Measurements from ENCODE around the gene REEP2. TPM values are rescaled to one million over a fixed set of nuclear protein-coding genes. Genes with fewer than 3 reads are reported as not detected.

Gene REEP2
- total and polyA plus RNA-seq, 4 donors = 0.29 to 1.1 (median 0.91) TPM

DNA sequence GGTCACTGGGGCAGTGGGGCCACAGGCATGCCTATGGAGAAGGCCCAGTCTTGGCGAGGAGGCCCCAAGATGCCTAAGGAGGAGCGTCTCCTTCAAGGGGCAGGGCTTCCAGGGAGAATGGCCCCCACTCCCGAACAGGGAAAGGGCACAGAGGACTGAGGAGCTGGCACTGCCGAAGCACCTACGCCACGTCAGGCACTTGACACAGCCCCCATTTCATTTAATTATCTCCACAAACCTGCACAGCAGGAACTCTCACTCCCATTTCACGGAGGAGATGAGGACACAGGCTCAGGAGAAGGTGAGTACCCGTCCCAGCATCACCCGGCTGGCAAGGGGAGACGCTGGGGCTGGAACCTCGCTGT is 52.4 kb downstream of the REEP2 start:
- Histone ChIP-seq H3K4me3 (no peak overlapping the region), H3K9me3 (ENCODE audit: control insufficient read depth in 4 of 4, insufficient read depth in 3 of 4, low read length in 3 of 4) (no peaks in the 10 kb centered on the region), H3K4me1 (ENCODE audit: control insufficient read depth in 5 of 5, insufficient read depth in 5 of 5, low read length in 5 of 5) (peaks cover 0 to 34% (median 12%) of the 10 kb centered on the region in 5 donors), H3K27me3 (ENCODE audit: control insufficient read depth in 3 of 3, insufficient read depth in 3 of 3, low read length in 2 of 3) (peaks cover 0 to 9% (median 3%) of the 10 kb centered on the region in 3 donors), H3K9ac (ENCODE audit: insufficient read depth in 1 of 2, low read length in 2 of 2) (no peak overlapping the region), H3K36me3 (ENCODE audit: control insufficient read depth in 4 of 4, insufficient read depth in 4 of 4, low read length in 4 of 4) (no peaks in the 10 kb centered on the region), H3K27ac (ENCODE audit: low read depth in 1 of 2, low read length in 1 of 2) (no peak overlapping the region)
- DNase-seq (no peak), ATAC-seq (ENCODE audit: insufficient read depth, low FRiP score) (no peak)
- TF ChIP-seq, protein P1, sequence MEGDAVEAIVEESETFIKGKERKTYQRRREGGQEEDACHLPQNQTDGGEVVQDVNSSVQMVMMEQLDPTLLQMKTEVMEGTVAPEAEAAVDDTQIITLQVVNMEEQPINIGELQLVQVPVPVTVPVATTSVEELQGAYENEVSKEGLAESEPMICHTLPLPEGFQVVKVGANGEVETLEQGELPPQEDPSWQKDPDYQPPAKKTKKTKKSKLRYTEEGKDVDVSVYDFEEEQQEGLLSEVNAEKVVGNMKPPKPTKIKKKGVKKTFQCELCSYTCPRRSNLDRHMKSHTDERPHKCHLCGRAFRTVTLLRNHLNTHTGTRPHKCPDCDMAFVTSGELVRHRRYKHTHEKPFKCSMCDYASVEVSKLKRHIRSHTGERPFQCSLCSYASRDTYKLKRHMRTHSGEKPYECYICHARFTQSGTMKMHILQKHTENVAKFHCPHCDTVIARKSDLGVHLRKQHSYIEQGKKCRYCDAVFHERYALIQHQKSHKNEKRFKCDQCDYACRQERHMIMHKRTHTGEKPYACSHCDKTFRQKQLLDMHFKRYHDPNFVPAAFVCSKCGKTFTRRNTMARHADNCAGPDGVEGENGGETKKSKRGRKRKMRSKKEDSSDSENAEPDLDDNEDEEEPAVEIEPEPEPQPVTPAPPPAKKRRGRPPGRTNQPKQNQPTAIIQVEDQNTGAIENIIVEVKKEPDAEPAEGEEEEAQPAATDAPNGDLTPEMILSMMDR (IDR thresholded peaks at IDR 0.05; ENCODE audit: control extremely low read depth, extremely low read depth) = no peak
- WGBS, 2 donors = 52% methylated on average over 11 of the region's 11 CpGs

GRCh38 chr5:138491669-138492559 is 53.1 kb downstream of the REEP2 start:
- no peaks in the 10 kb centered on the region for H3K9me3 ChIP-seq (ENCODE audit: control insufficient read depth in 4 of 4, insufficient read depth in 3 of 4, low read length in 3 of 4)
- peak; percentile 95 to 97 (median 95) for DNase-seq
- H3K27me3 ChIP-seq (ENCODE audit: control insufficient read depth in 3 of 3, insufficient read depth in 3 of 3, low read length in 2 of 3) = peaks cover 0 to 9% (median 3%) of the 10 kb centered on the region in 3 donors
- H3K9ac ChIP-seq (ENCODE audit: insufficient read depth in 1 of 2, low read length in 2 of 2) = peak overlapping the region in 1 of 2 donors; percentile 61
- H3K4me3 ChIP-seq = peak overlapping the region; percentile 29
- 2 to 3% methylated on average over 67 to 93 of the region's 93 CpGs for WGBS, 2 donors
- ATAC-seq (ENCODE audit: insufficient read depth, low FRiP score) = peak; percentile 99
- H3K4me1 ChIP-seq (ENCODE audit: control insufficient read depth in 5 of 5, insufficient read depth in 5 of 5, low read length in 5 of 5) = peaks cover 0 to 34% (median 12%) of the 10 kb centered on the region in 5 donors
- no peaks in the 10 kb centered on the region for H3K36me3 ChIP-seq (ENCODE audit: control insufficient read depth in 4 of 4, insufficient read depth in 4 of 4, low read length in 4 of 4)
- peak overlapping the region in 1 of 2 donors; percentile 38 for H3K27ac ChIP-seq (ENCODE audit: low read depth in 1 of 2, low read length in 1 of 2)
- TF ChIP-seq, protein P1 (IDR thresholded peaks at IDR 0.05; ENCODE audit: control extremely low read depth, extremely low read depth) = no peak

GRCh38 chr5:138492560-138493045 is 53.7 kb downstream of the REEP2 start:
- Histone ChIP-seq H3K36me3 (ENCODE audit: control insufficient read depth in 4 of 4, insufficient read depth in 4 of 4, low read length in 4 of 4) (no peaks in the 10 kb centered on the region), H3K4me1 (ENCODE audit: control insufficient read depth in 5 of 5, insufficient read depth in 5 of 5, low read length in 5 of 5) (peaks cover 0 to 34% (median 12%) of the 10 kb centered on the region in 5 donors), H3K27ac (ENCODE audit: low read depth in 1 of 2, low read length in 1 of 2) (no peak overlapping the region), H3K9me3 (ENCODE audit: control insufficient read depth in 4 of 4, insufficient read depth in 3 of 4, low read length in 3 of 4) (no peaks in the 10 kb centered on the region), H3K9ac (ENCODE audit: insufficient read depth in 1 of 2, low read length in 2 of 2) (peak overlapping the region in 1 of 2 donors; percentile 61), H3K27me3 (ENCODE audit: control insufficient read depth in 3 of 3, insufficient read depth in 3 of 3, low read length in 2 of 3) (peaks cover 0 to 9% (median 3%) of the 10 kb centered on the region in 3 donors), H3K4me3 (peak overlapping the region; percentile 15)
- TF ChIP-seq, protein P1 (IDR thresholded peaks at IDR 0.05; ENCODE audit: control extremely low read depth, extremely low read depth) = no peak
- no peak for ATAC-seq (ENCODE audit: insufficient read depth, low FRiP score)
- 42 to 50% methylated on average over 10 of the region's 10 CpGs for WGBS, 2 donors
- no peak for DNase-seq

Data from lung (tissue), 12 donors.